Hepatocyte (in vitro differentiated cells): ENCODE measurements around the gene TMEM81. TPM values are rescaled to one million over a fixed set of nuclear protein-coding genes. Genes with fewer than 3 reads are reported as not detected.

Experiments used
- DNase-seq: peaks from one replicate; pipeline ENCODE4 v3.0.0-alpha.2; 2016; ENCODE audit warnings: low spot score
- H2AFZ ChIP-seq: fragments of 200-600 bp; sonication (generic); 2 replicates; pipeline ENCODE4 v1.6.0; 2016; ENCODE audit warnings: antibody characterized with exemption, mild to moderate bottlenecking
- H3K27ac ChIP-seq: fragments of 200-600 bp; sonication (generic); 2 replicates; pipeline ENCODE4 v1.5.1; 2016; ENCODE audit warnings: mild to moderate bottlenecking
- H3K27me3 ChIP-seq: fragments of 200-600 bp; sonication (generic); 2 replicates; pipeline ENCODE4 v1.6.1; 2016
- H3K36me3 ChIP-seq: fragments of 200-600 bp; sonication (generic); replicated peaks from 2 replicates; pipeline ENCODE4 v1.5.1; 2016; ENCODE audit warnings: low read depth; ENCODE audit not compliant: insufficient read depth
- H3K4me1 ChIP-seq: fragments of 200-600 bp; sonication (generic); 2 replicates; pipeline ENCODE4 v1.5.1; 2016; ENCODE audit warnings: mild to moderate bottlenecking, moderate library complexity; ENCODE audit not compliant: insufficient read depth
- H3K4me2 ChIP-seq: fragments of 200-600 bp; sonication (generic); 2 replicates; pipeline ENCODE4 v1.6.0; 2016
- H3K4me3 ChIP-seq: fragments of 200-600 bp; sonication (generic); 2 replicates; pipeline ENCODE4 v1.5.1; 2016; ENCODE audit warnings: mild to moderate bottlenecking
- H3K79me2 ChIP-seq: fragments of 200-600 bp; sonication (generic); 2 replicates; pipeline ENCODE4 v1.6.0; 2017; ENCODE audit warnings: mild to moderate bottlenecking
- H3K9me2 ChIP-seq: fragments of 200-600 bp; sonication (generic); replicated peaks from 2 replicates; pipeline ENCODE4 v1.6.0; 2017; ENCODE audit warnings: mild to moderate bottlenecking; ENCODE audit not compliant: insufficient read depth
- H3K9me3 ChIP-seq: fragments of 200-600 bp; sonication (generic); 2 replicates; pipeline ENCODE4 v1.5.1; 2016; ENCODE audit warnings: low read depth, mild to moderate bottlenecking
- H4K20me1 ChIP-seq: fragments of 200-600 bp; sonication (generic); 2 replicates; pipeline ENCODE4 v1.6.0; 2016; ENCODE audit warnings: mild to moderate bottlenecking; ENCODE audit not compliant: insufficient read depth, poor library complexity, severe bottlenecking
- EZH2 ChIP-seq: fragments of 200-600 bp; sonication (generic); IDR thresholded peaks from 2 replicates; pipeline ENCODE4 v1.6.1; 2016; ENCODE audit warnings: antibody characterized with exemption, mild to moderate bottlenecking, borderline replicate concordance
- EZH2phosphoT487 ChIP-seq: fragments of 200-600 bp; sonication (generic); IDR thresholded peaks from one replicate; pipeline ENCODE4 v1.6.1; 2018; ENCODE audit warnings: antibody characterized with exemption, mild to moderate bottlenecking, low read depth, moderate library complexity; ENCODE audit not compliant: unreplicated experiment, severe bottlenecking
- WGBS: methylation state at CpG from one replicate; pipeline ENCODE4 v1.1.6; 2016; ENCODE audit warnings: low lambda C conversion rate; ENCODE audit errors: missing lambda C conversion rate; 5-methylcytosine and 5-hydroxymethylcytosine counted together
- polyA plus RNA-seq: library from polyadenylated mRNA; unstranded; fragments of >200 nt; fragmentation: Nextera tagmentation; extraction: Ambion mirVana; gene quantifications from 2 replicates; pipeline ENCODE4 v1.2.1, GENCODE V29; 2016
- total RNA-seq: library from RNA; depleted of rRNA; stranded (reverse); fragments of >200 nt; gene quantifications from 2 replicates; pipeline ENCODE4 v1.2.3, GENCODE V29; 2014
- TF ChIP-seq, protein P1 (sequence below): fragments of 200-600 bp; sonication (generic); IDR thresholded peaks from 2 replicates; pipeline ENCODE4 v1.5.1; 2016; ENCODE audit warnings: antibody characterized with exemption, mild to moderate bottlenecking; ENCODE audit not compliant: poor library complexity

Gene TMEM81
- total and polyA plus RNA-seq, 2 experiments from 2014 or later: 2.2 TPM; not detected in 1

GRCh38 chr1:205074513-205074912 lies 9.7 kb downstream of the TMEM81 start:
- no peak overlapping the region for H2AFZ ChIP-seq
- no peak overlapping the region for H3K27ac ChIP-seq
- no peaks in the 10 kb centered on the region for H3K79me2 ChIP-seq
- H3K9me3 ChIP-seq: no peaks in the 10 kb centered on the region
- no peaks in the 10 kb centered on the region for H3K27me3 ChIP-seq
- H4K20me1 ChIP-seq: no peaks in the 10 kb centered on the region
- no peaks in the 10 kb centered on the region for H3K9me2 ChIP-seq
- no peaks in the 10 kb centered on the region for H3K4me1 ChIP-seq
- H3K4me2 ChIP-seq: no peak overlapping the region
- WGBS: 94% methylated on average over 7 of the region's 7 CpGs
- no peak overlapping the region for H3K4me3 ChIP-seq
- no peak for DNase-seq
- H3K36me3 ChIP-seq: no peaks in the 10 kb centered on the region
- TF ChIP-seq EZH2phosphoT487 (no peak), EZH2 (no peak)
- TF ChIP-seq, protein P1, sequence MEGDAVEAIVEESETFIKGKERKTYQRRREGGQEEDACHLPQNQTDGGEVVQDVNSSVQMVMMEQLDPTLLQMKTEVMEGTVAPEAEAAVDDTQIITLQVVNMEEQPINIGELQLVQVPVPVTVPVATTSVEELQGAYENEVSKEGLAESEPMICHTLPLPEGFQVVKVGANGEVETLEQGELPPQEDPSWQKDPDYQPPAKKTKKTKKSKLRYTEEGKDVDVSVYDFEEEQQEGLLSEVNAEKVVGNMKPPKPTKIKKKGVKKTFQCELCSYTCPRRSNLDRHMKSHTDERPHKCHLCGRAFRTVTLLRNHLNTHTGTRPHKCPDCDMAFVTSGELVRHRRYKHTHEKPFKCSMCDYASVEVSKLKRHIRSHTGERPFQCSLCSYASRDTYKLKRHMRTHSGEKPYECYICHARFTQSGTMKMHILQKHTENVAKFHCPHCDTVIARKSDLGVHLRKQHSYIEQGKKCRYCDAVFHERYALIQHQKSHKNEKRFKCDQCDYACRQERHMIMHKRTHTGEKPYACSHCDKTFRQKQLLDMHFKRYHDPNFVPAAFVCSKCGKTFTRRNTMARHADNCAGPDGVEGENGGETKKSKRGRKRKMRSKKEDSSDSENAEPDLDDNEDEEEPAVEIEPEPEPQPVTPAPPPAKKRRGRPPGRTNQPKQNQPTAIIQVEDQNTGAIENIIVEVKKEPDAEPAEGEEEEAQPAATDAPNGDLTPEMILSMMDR: no peak

DNA sequence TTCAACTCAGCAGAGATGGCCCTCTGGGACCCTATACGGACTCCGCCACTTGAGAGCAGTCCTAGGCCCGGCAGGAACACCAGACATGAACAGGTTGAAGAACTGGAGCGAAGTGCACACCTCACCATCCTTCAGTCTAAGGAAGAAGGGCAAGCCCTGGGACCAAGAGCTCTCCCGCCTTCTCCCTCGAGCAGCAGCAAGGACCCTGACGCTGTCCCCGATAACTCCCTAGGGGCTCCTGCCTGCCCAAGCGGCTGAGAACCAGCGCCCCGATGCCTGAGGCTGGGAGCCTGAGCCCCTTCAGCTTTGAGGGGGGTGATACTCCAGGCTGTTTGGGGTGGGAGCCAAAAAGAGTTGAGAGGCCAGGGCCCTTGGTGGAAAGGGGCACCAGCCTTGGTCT lies 10.2 kb downstream of the TMEM81 start:
- Histone ChIP-seq H3K9me3 (no peaks in the 10 kb centered on the region), H3K9me2 (no peaks in the 10 kb centered on the region), H3K27ac (no peak overlapping the region), H4K20me1 (no peaks in the 10 kb centered on the region), H3K4me2 (no peak overlapping the region), H3K4me1 (no peaks in the 10 kb centered on the region), H3K79me2 (no peaks in the 10 kb centered on the region), H3K27me3 (no peaks in the 10 kb centered on the region), H2AFZ (no peak overlapping the region), H3K36me3 (no peaks in the 10 kb centered on the region), H3K4me3 (no peak overlapping the region)
- DNase-seq: no peak
- TF ChIP-seq, protein P1: no peak
- no peak for TF ChIP-seq EZH2
- TF ChIP-seq EZH2phosphoT487: no peak
- 96% methylated on average over 11 of the region's 11 CpGs for WGBS

DNA sequence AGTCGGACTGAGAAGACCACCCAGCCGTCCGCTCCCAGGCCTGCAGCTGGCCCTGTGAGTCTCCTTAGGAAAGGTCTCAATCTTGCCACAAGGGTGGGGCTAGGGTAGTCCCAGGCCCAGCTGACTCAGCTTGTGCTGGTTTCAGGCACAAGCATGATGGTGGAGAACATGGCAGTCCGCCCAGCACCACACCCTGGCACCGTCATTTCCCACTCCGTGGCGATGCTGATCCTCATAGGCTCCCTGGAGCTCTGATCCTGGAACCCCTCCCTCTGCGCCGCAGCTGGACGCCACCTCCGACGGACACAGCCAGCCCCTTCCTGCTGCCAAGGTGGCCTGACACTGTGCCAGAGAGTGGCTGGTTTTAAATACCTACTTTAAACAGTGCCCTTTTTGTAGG lies 10.7 kb downstream of the TMEM81 start:
- no peak overlapping the region for H3K4me2 ChIP-seq

More for the DNA sequence above, 10.7 kb downstream of the TMEM81 start:
- DNase-seq: no peak
- WGBS: 93% methylated on average over 12 of the region's 12 CpGs
- Histone ChIP-seq H3K9me3 (no peaks in the 10 kb centered on the region), H3K9me2 (no peaks in the 10 kb centered on the region), H3K79me2 (no peaks in the 10 kb centered on the region), H2AFZ (no peak overlapping the region), H3K36me3 (no peaks in the 10 kb centered on the region), H3K4me1 (no peaks in the 10 kb centered on the region), H3K4me3 (no peak overlapping the region), H4K20me1 (no peaks in the 10 kb centered on the region), H3K27ac (no peak overlapping the region), H3K27me3 (no peaks in the 10 kb centered on the region)
- TF ChIP-seq EZH2 (no peak), EZH2phosphoT487 (no peak)
- TF ChIP-seq, protein P1: no peak
